Astrocyte (in vitro differentiated cells and primary cell): ENCODE measurements around the gene TEX2.

Experiments
- EZH2 ChIP-seq: IDR thresholded peaks from 2 replicates; pipeline ENCODE4 v1.6.1; 2012; ENCODE audit warnings: mild to moderate bottlenecking, low read length, inconsistent platforms; ENCODE audit not compliant: insufficient read depth
- TF ChIP-seq, protein P1 (sequence below): IDR thresholded peaks from 2 replicates; pipeline ENCODE4 v1.5.1; 2011; ENCODE audit warnings: low read depth, mild to moderate bottlenecking, inconsistent platforms, low read length, moderate library complexity; ENCODE audit not compliant: insufficient read depth

DNA sequence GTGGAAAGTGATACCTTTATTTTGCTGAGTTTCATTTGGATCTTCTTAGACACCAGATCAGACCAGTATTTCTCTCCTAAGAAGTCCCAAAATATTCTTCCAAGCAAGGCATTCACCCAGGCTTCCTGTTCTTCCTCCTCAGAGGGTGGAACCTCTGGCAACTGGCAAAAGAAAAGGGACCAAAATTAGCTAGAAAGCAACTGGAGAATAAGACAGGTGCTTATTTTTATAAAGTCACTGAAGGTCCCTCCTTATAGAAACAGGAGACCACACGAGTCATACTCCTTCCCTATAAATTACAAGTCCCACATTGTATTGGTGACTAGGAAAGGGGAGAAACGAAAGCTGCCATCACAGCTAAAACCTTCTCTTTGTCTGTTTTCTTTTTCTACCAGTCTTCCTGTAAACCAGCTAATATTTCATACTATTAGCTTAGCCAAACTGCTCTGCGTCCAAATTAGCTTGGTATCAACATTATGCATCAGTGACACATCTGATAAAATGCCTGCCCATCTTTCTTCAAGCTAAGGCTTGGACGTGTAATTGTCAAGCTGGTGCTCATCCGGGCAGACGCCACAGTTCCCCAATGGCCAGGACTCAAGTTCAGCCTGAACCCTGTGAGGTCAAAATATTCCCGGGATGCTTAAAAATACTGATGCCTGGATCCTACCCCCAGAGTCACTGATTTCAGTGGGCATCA, 85.6 kb downstream of the TEX2 start:
- TF ChIP-seq, protein P1, sequence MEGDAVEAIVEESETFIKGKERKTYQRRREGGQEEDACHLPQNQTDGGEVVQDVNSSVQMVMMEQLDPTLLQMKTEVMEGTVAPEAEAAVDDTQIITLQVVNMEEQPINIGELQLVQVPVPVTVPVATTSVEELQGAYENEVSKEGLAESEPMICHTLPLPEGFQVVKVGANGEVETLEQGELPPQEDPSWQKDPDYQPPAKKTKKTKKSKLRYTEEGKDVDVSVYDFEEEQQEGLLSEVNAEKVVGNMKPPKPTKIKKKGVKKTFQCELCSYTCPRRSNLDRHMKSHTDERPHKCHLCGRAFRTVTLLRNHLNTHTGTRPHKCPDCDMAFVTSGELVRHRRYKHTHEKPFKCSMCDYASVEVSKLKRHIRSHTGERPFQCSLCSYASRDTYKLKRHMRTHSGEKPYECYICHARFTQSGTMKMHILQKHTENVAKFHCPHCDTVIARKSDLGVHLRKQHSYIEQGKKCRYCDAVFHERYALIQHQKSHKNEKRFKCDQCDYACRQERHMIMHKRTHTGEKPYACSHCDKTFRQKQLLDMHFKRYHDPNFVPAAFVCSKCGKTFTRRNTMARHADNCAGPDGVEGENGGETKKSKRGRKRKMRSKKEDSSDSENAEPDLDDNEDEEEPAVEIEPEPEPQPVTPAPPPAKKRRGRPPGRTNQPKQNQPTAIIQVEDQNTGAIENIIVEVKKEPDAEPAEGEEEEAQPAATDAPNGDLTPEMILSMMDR, result no peak
- TF ChIP-seq EZH2, result no peak
